Measurements from ENCODE around the gene CDKN2D.
"Not testable (repeated sequence)": the region's sequence is repeated elsewhere in the genome, so short reads cannot be mapped to it uniquely, and the experiment has no call there.

Gene CDKN2D

DNA sequence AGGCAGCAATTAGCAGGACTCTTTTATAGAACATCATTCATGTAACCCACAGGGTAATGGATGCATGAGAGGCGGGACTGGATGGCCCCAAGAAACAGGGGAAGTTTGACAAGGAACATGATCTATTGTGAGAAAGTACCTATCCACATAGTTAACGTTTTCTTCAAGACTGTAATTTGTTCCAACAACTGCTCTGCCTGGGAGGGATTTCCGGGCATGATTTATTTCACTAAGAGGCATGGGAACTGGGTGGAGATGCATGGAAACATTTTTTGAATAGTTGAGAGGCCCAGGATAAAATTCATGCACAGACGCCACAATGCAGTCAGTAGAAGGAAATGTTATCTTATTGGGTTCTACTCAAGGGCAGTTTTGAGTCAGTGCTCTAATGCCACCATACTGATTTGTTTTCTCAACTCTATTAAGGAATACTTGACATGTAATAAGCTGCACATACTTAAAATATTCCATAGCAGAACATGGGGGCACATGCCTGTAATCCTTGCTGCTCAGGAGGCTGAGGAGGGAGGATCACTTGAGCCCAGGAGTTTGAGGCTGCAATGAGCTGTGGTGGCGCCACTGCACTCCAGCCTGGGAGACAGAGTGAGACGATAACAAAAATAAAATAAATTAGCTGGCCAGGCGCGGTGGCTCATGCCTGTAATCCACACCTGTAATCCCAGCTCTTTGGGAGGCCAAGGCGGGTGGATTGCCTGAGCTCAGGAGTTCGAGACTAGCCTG lies 35.0 kb downstream of the CDKN2D start:
- no peaks in the 10 kb centered on the region for H3K9me2 ChIP-seq (ENCODE audit: low read depth, low read length)
- H3K9me3 ChIP-seq (ENCODE audit: low read length): no peaks in the 10 kb centered on the region
- H3K36me3 ChIP-seq (ENCODE audit: insufficient read depth, low read length): no peaks in the 10 kb centered on the region
- H3F3A ChIP-seq (ENCODE audit: insufficient read depth, low read length): no peaks in the 10 kb centered on the region
- no peak overlapping the region for H3K4me3 ChIP-seq (ENCODE audit: low read depth, low read length, poor library complexity, severe bottlenecking)
- no peak for TF ChIP-seq EZH2 (IDR thresholded peaks at IDR 0.05; ENCODE audit: borderline replicate concordance, low read length)
- TF ChIP-seq, protein P1, sequence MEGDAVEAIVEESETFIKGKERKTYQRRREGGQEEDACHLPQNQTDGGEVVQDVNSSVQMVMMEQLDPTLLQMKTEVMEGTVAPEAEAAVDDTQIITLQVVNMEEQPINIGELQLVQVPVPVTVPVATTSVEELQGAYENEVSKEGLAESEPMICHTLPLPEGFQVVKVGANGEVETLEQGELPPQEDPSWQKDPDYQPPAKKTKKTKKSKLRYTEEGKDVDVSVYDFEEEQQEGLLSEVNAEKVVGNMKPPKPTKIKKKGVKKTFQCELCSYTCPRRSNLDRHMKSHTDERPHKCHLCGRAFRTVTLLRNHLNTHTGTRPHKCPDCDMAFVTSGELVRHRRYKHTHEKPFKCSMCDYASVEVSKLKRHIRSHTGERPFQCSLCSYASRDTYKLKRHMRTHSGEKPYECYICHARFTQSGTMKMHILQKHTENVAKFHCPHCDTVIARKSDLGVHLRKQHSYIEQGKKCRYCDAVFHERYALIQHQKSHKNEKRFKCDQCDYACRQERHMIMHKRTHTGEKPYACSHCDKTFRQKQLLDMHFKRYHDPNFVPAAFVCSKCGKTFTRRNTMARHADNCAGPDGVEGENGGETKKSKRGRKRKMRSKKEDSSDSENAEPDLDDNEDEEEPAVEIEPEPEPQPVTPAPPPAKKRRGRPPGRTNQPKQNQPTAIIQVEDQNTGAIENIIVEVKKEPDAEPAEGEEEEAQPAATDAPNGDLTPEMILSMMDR (IDR thresholded peaks at IDR 0.05; ENCODE audit: low read length): no peak
- no peak overlapping the region for H3K4me2 ChIP-seq (ENCODE audit: low read length)
- H3K27ac ChIP-seq (ENCODE audit: low read depth, low read length, poor library complexity, severe bottlenecking): no peak overlapping the region
- no peaks in the 10 kb centered on the region for H4K20me1 ChIP-seq (ENCODE audit: insufficient read depth, low read length)
- no peak overlapping the region for H2AFZ ChIP-seq (ENCODE audit: low read length)
- H3K27me3 ChIP-seq (ENCODE audit: insufficient read depth, low read length): no peaks in the 10 kb centered on the region
- no peaks in the 10 kb centered on the region for H3K4me1 ChIP-seq (ENCODE audit: insufficient read depth, low read length, severe bottlenecking)
- no peak overlapping the region for H3K9ac ChIP-seq (ENCODE audit: low read length)
- no peaks in the 10 kb centered on the region for H3K79me2 ChIP-seq (ENCODE audit: insufficient read depth, low read length)

DNA sequence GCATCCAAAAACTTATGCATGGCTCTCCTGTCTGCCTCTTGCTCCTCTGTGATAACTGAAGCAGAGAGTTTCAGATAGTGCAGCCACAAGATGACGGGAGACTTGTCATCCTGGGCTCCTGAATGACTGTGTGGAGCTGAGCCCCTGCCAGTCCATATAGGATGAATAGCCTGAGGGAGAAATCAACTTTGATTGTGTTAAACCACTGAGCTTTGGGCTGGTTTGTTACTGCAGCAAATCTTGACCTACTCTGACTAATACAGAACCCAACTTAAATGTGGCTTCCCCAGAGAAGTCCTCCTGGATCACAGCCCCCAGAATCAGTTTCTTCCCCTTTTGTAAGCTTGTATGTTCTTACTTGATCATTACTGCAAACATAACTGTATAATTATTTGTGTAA lies 36.3 kb downstream of the CDKN2D start:
- H3K4me2 ChIP-seq (ENCODE audit: low read length): no peak overlapping the region
- H3K79me2 ChIP-seq (ENCODE audit: insufficient read depth, low read length): no peaks in the 10 kb centered on the region
- no peaks in the 10 kb centered on the region for H3F3A ChIP-seq (ENCODE audit: insufficient read depth, low read length)
- H3K27ac ChIP-seq (ENCODE audit: low read depth, low read length, poor library complexity, severe bottlenecking): no peak overlapping the region
- H3K27me3 ChIP-seq (ENCODE audit: insufficient read depth, low read length): no peaks in the 10 kb centered on the region
- TF ChIP-seq, protein P1 (IDR thresholded peaks at IDR 0.05; ENCODE audit: low read length): no peak
- TF ChIP-seq EZH2 (IDR thresholded peaks at IDR 0.05; ENCODE audit: borderline replicate concordance, low read length): no peak
- no peaks in the 10 kb centered on the region for H3K36me3 ChIP-seq (ENCODE audit: insufficient read depth, low read length)
- H4K20me1 ChIP-seq (ENCODE audit: insufficient read depth, low read length): no peaks in the 10 kb centered on the region
- H3K4me3 ChIP-seq (ENCODE audit: low read depth, low read length, poor library complexity, severe bottlenecking): no peak overlapping the region
- no peaks in the 10 kb centered on the region for H3K9me3 ChIP-seq (ENCODE audit: low read length)
- no peak overlapping the region for H3K9ac ChIP-seq (ENCODE audit: low read length)
- no peaks in the 10 kb centered on the region for H3K4me1 ChIP-seq (ENCODE audit: insufficient read depth, low read length, severe bottlenecking)
- no peak overlapping the region for H2AFZ ChIP-seq (ENCODE audit: low read length)
- H3K9me2 ChIP-seq (ENCODE audit: low read depth, low read length): no peaks in the 10 kb centered on the region

DNA sequence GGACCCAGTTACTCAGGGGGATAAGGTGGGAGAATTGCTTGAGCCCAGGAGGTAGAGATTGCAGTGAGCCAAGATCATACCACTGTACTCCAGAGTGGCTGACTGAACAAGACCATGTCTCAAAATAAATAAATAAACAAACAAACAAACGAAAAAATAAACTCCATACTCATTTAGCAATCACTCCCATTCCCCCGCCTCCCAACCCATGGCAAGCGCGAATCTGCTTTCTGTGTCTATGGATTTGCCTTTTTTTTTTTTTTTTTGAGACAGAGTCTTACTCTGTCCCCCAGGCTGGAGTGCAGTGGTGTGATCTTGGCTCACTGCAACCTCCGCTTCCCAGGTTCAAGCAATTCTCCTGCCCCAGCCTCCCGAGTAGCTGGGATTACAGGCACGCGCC lies 41.9 kb downstream of the CDKN2D start:
- H3K9me3 ChIP-seq (ENCODE audit: low read length); H3K4me3 ChIP-seq (ENCODE audit: low read depth, low read length, poor library complexity, severe bottlenecking): not testable (repeated sequence)

DNA sequence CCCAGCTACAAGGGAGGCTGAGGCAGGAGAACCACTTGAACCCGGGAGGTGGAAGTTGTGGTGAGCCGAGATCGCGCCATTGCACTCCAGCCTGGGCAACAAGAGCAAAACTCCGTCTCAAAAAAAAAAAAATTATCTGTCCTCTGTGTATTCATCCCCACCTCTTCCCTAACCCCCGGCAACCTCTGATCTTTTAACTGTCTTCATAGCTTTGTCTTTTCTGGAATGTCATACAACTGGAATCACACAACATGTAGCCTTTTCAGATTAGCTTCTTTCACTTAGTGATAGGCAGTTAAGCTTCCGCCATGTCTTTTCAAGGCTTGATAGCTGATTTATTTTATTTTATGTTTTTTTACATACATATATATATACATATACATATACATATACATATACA lies 43.1 kb downstream of the CDKN2D start:
- Histone ChIP-seq H3K27ac (ENCODE audit: low read depth, low read length, poor library complexity, severe bottlenecking) (no peak overlapping the region), H3K4me2 (ENCODE audit: low read length) (no peak overlapping the region), H3K4me3 (ENCODE audit: low read depth, low read length, poor library complexity, severe bottlenecking) (no peak overlapping the region), H4K20me1 (ENCODE audit: insufficient read depth, low read length) (no peaks in the 10 kb centered on the region), H3K36me3 (ENCODE audit: insufficient read depth, low read length) (no peaks in the 10 kb centered on the region), H3K9ac (ENCODE audit: low read length) (no peak overlapping the region), H3K9me3 (ENCODE audit: low read length) (no peaks in the 10 kb centered on the region), H3K9me2 (ENCODE audit: low read depth, low read length) (no peaks in the 10 kb centered on the region), H3K4me1 (ENCODE audit: insufficient read depth, low read length, severe bottlenecking) (no peaks in the 10 kb centered on the region), H2AFZ (ENCODE audit: low read length) (no peak overlapping the region), H3K79me2 (ENCODE audit: insufficient read depth, low read length) (no peaks in the 10 kb centered on the region), H3K27me3 (ENCODE audit: insufficient read depth, low read length) (peaks cover 8% of the 10 kb centered on the region; the same call in 1 of the 2 replicates), H3F3A (ENCODE audit: insufficient read depth, low read length) (no peaks in the 10 kb centered on the region)
- TF ChIP-seq, protein P1 (IDR thresholded peaks at IDR 0.05; ENCODE audit: low read length): no peak
- no peak for TF ChIP-seq EZH2 (IDR thresholded peaks at IDR 0.05; ENCODE audit: borderline replicate concordance, low read length)

More for the DNA sequence above, 41.9 kb downstream of the CDKN2D start:
- H3K27ac ChIP-seq (ENCODE audit: low read depth, low read length, poor library complexity, severe bottlenecking); H3K4me1 ChIP-seq (ENCODE audit: insufficient read depth, low read length, severe bottlenecking); H3K27me3 ChIP-seq (ENCODE audit: insufficient read depth, low read length); H4K20me1 ChIP-seq (ENCODE audit: insufficient read depth, low read length); H3K9me2 ChIP-seq (ENCODE audit: low read depth, low read length); H3K4me2 ChIP-seq (ENCODE audit: low read length); H2AFZ ChIP-seq (ENCODE audit: low read length); H3K36me3 ChIP-seq (ENCODE audit: insufficient read depth, low read length); H3K79me2 ChIP-seq (ENCODE audit: insufficient read depth, low read length); H3K9ac ChIP-seq (ENCODE audit: low read length); H3F3A ChIP-seq (ENCODE audit: insufficient read depth, low read length): not testable (repeated sequence)
